NCI-H2029 (cell line): ENCODE measurements around the gene NEGR1.
A peak's percentile ranks its signal among the peaks of the same experiment; 100 is the strongest.

ENCODE experiments used
- DNase-seq: peaks from one replicate; lab custom pipeline; 2025; lab: John Stamatoyannopoulos, UW

Gene NEGR1

GRCh38 chr1:71561729-71562128 is 720.6 kb downstream of the NEGR1 start:
- DNase-seq: no peak

GRCh38 chr1:71561206-71561605 is 721.1 kb downstream of the NEGR1 start:
- DNase-seq: no peak

GRCh38 chr1:71559880-71560279 is 722.5 kb downstream of the NEGR1 start:
- DNase-seq: no peak

GRCh38 chr1:71557138-71557537 is 725.2 kb downstream of the NEGR1 start:
- DNase-seq: no peak

GRCh38 chr1:71548398-71548890 is 733.9 kb downstream of the NEGR1 start:
- no peak for DNase-seq

- DNase-seq: no peak
Observed at GRCh38 chr1:71542155-71542554, 740.2 kb downstream of the NEGR1 start.

GRCh38 chr1:71533950-71534349 is 748.4 kb downstream of the NEGR1 start:
- DNase-seq: no peak

- DNase-seq: no peak
Observed at GRCh38 chr1:71532343-71532742, 750.0 kb downstream of the NEGR1 start.

- no peak for DNase-seq
Observed at GRCh38 chr1:71526824-71527223, 755.5 kb downstream of the NEGR1 start.

- DNase-seq: no peak
Observed at GRCh38 chr1:71522721-71523120, 759.6 kb downstream of the NEGR1 start.

- peak; percentile 60 for DNase-seq
Observed at GRCh38 chr1:71521655-71522264, 760.6 kb downstream of the NEGR1 start.

GRCh38 chr1:71511505-71511904 is 770.8 kb downstream of the NEGR1 start:
- no peak for DNase-seq

GRCh38 chr1:71510725-71511124 is 771.6 kb downstream of the NEGR1 start:
- DNase-seq: no peak

- DNase-seq: no peak
Observed at GRCh38 chr1:71509051-71509595, 773.2 kb downstream of the NEGR1 start.

- DNase-seq: no peak
Observed at GRCh38 chr1:71502006-71502405, 780.3 kb downstream of the NEGR1 start.

GRCh38 chr1:71498542-71498941 is 783.8 kb downstream of the NEGR1 start:
- no peak for DNase-seq

- no peak for DNase-seq
Observed at GRCh38 chr1:71494163-71494562, 788.2 kb downstream of the NEGR1 start.

GRCh38 chr1:71492298-71493041 is 789.9 kb downstream of the NEGR1 start:
- no peak for DNase-seq

GRCh38 chr1:71490432-71490831 is 791.9 kb downstream of the NEGR1 start:
- DNase-seq: no peak

- no peak for DNase-seq
Observed at GRCh38 chr1:71488555-71489252, 793.6 kb downstream of the NEGR1 start.

- DNase-seq: peak; percentile 72
Observed at GRCh38 chr1:71473331-71473730, 809.0 kb downstream of the NEGR1 start.

- DNase-seq: no peak
Observed at GRCh38 chr1:71465093-71465492, 817.2 kb downstream of the NEGR1 start.

GRCh38 chr1:71464016-71464415 is 818.3 kb downstream of the NEGR1 start:
- DNase-seq: no peak
